SK-N-SH (cell line): ENCODE data around the gene RNF167.

Experiments used
- CHD2 ChIP-seq: fragments of 150-350 bp; IDR thresholded peaks from 2 replicates; pipeline ENCODE4 v1.6.1; 2018; ENCODE audit warnings: low read length; ENCODE audit not compliant: partially characterized antibody
- EZH2phosphoT487 ChIP-seq: fragments of 200-600 bp; sonication (generic); IDR thresholded peaks from 2 replicates; pipeline ENCODE4 v1.6.1; 2017; ENCODE audit warnings: low read depth, mixed run types, mild to moderate bottlenecking, antibody characterized with exemption, moderate library complexity, borderline replicate concordance
- POLR2AphosphoS5 ChIP-seq: IDR thresholded peaks from 2 replicates; pipeline ENCODE4 v1.6.1; 2012; ENCODE audit warnings: low read depth, low read length
- RXRA ChIP-seq: IDR thresholded peaks from 2 replicates; pipeline ENCODE4 v1.4.0; 2012; ENCODE audit warnings: low read depth, mild to moderate bottlenecking, borderline replicate concordance
- SIN3A ChIP-seq: IDR thresholded peaks from 2 replicates; pipeline ENCODE4 v1.6.1; 2012; ENCODE audit warnings: low read depth, mild to moderate bottlenecking, low read length, moderate library complexity, borderline replicate concordance
- SMC3 ChIP-seq: IDR thresholded peaks from 2 replicates; pipeline ENCODE4 v1.6.1; 2012; ENCODE audit warnings: low read depth, low read length, improper control_type of control experiment
- TF ChIP-seq, protein P1 (sequence below): fragments of 200-600 bp; sonication (generic); IDR thresholded peaks from 2 replicates; pipeline ENCODE4 v1.6.1; 2017; ENCODE audit warnings: antibody characterized with exemption, mild to moderate bottlenecking, moderate library complexity
- TF ChIP-seq, protein P2 (sequence below): fragments of 150-350 bp; IDR thresholded peaks from 2 replicates; pipeline ENCODE4 v1.6.1; 2017; ENCODE audit warnings: antibody characterized with exemption, low read length, low read depth, borderline replicate concordance

DNA sequence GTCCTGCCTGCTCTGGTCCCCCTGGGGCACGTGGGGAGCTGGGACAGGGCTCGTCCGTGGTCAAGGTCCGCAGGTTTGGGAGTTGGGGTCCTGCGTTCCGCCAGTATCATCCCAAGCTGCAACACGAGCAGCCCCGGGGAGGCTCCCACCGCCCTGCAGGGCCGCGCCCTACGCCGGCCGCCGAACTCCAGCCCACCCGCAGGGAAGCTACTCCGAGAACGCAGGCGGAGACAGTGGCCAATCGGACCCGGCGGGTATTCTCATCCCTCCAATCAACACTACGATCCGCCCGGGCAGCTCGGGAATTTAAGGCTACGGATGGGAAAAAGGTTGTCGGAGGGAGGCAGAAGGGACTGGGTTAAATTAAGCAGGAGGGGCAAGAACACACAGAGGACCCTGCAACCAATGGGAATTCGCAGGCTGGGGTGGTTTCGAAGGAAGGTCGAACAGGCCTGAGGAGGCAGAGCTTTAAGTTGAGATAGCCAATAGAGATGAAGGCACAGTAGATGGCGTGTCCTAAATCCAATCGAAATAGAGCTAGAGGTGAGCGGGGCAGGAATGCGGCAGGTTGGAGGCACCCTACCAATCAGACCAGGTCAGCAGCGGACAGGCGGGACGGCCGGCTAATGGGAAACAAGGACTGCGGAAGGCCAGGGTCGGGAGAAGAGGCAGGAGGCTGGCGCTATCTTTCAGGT is 26.9 kb downstream of the RNF167 start:
- TF ChIP-seq CHD2 = peak; percentile 94
- no peak for TF ChIP-seq RXRA
- TF ChIP-seq POLR2AphosphoS5 = peak; percentile 8; the same call in 1 of the 2 replicates
- TF ChIP-seq SIN3A = no peak
- TF ChIP-seq, protein P1, sequence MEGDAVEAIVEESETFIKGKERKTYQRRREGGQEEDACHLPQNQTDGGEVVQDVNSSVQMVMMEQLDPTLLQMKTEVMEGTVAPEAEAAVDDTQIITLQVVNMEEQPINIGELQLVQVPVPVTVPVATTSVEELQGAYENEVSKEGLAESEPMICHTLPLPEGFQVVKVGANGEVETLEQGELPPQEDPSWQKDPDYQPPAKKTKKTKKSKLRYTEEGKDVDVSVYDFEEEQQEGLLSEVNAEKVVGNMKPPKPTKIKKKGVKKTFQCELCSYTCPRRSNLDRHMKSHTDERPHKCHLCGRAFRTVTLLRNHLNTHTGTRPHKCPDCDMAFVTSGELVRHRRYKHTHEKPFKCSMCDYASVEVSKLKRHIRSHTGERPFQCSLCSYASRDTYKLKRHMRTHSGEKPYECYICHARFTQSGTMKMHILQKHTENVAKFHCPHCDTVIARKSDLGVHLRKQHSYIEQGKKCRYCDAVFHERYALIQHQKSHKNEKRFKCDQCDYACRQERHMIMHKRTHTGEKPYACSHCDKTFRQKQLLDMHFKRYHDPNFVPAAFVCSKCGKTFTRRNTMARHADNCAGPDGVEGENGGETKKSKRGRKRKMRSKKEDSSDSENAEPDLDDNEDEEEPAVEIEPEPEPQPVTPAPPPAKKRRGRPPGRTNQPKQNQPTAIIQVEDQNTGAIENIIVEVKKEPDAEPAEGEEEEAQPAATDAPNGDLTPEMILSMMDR = no peak
- TF ChIP-seq EZH2phosphoT487 = no peak
- TF ChIP-seq SMC3 = no peak
- TF ChIP-seq, protein P2, sequence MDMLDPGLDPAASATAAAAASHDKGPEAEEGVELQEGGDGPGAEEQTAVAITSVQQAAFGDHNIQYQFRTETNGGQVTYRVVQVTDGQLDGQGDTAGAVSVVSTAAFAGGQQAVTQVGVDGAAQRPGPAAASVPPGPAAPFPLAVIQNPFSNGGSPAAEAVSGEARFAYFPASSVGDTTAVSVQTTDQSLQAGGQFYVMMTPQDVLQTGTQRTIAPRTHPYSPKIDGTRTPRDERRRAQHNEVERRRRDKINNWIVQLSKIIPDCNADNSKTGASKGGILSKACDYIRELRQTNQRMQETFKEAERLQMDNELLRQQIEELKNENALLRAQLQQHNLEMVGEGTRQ = 0 out of 2 replicates have a peak, but pooled peaks have one; percentile 22
